ENCODE results near the gene HELB.

The HELB gene

GRCh38 chr12:66365718-66366490 is 63.6 kb downstream of the HELB start:
- DNase-seq (ENCODE audit: low spot score), result no peak

- no peak for DNase-seq (ENCODE audit: low spot score)
Observed at GRCh38 chr12:66367015-66367667, 64.8 kb downstream of the HELB start.

GRCh38 chr12:66371982-66372381 is 69.7 kb downstream of the HELB start:
- no peak for DNase-seq (ENCODE audit: low spot score)

GRCh38 chr12:66375560-66375959 is 73.3 kb downstream of the HELB start:
- no peak for DNase-seq (ENCODE audit: low spot score)

GRCh38 chr12:66379616-66380015 is 77.3 kb downstream of the HELB start:
- DNase-seq (ENCODE audit: low spot score), result no peak

- no peak for DNase-seq (ENCODE audit: low spot score)
Observed at GRCh38 chr12:66380769-66381535, 78.7 kb downstream of the HELB start.

GRCh38 chr12:66387117-66387516 is 84.8 kb downstream of the HELB start:
- DNase-seq (ENCODE audit: low spot score), result no peak
